Frontal cortex (tissue), 4 donors: ENCODE data around the gene BHMT. TPM values are rescaled to one million over a fixed set of nuclear protein-coding genes. Genes with fewer than 3 reads are reported as not detected.

ENCODE experiments used
- DNase-seq, 2 donors: peaks; one replicate each; pipeline ENCODE4 v3.0.0; 2012; ENCODE audit warnings: low spot score in 2 of 2
- FAIRE-seq: peaks from 2 replicates; lab custom pipeline; 2012; peaks lifted over from hg19 to GRCh38; lab: Jason Lieb, UNC
- total RNA-seq: library from RNA; depleted of rRNA; stranded (reverse); fragments of >200 nt; gene quantifications from one replicate; pipeline ENCODE4 v1.2.3, GENCODE V29; 2014
- donor health status: control.
- donor health status: control.
- donor health status: control.

Gene BHMT
- total RNA-seq, 1 donor from 2014 or later = 2.4 TPM

GRCh38 chr5:79109527-79110492 lies 1.8 kb upstream of the BHMT start:
- FAIRE-seq (no peak), DNase-seq (no peak)

GRCh38 chr5:79111960-79112702 lies 522 bp downstream of the BHMT start:
- no peak for FAIRE-seq

GRCh38 chr5:79112703-79113058 lies 1.1 kb downstream of the BHMT start:
- no peak for DNase-seq
- FAIRE-seq = no peak

More at GRCh38 chr5:79111960-79112702, 522 bp downstream of the BHMT start:
- DNase-seq = no peak

GRCh38 chr5:79119486-79119885 lies 7.9 kb downstream of the BHMT start:
- DNase-seq = no peak
- no peak for FAIRE-seq

- DNase-seq (no peak), FAIRE-seq (no peak)
Measured at GRCh38 chr5:79120221-79120620, 8.6 kb downstream of the BHMT start.

- no peak for DNase-seq
- no peak for FAIRE-seq
Measured at GRCh38 chr5:79122973-79123372, 11.4 kb downstream of the BHMT start.

GRCh38 chr5:79124607-79125006 lies 13.0 kb downstream of the BHMT start:
- FAIRE-seq (no peak), DNase-seq (no peak)

GRCh38 chr5:79130781-79131180 lies 19.2 kb downstream of the BHMT start:
- DNase-seq = no peak
- no peak for FAIRE-seq

GRCh38 chr5:79133121-79133656 lies 21.6 kb downstream of the BHMT start:
- DNase-seq = peak in 1 of 2 donors; percentile 22
- peak; percentile 96 for FAIRE-seq

GRCh38 chr5:79133657-79134451 lies 22.2 kb downstream of the BHMT start:
- FAIRE-seq (no peak), DNase-seq (peak; percentile 35 to 44)

GRCh38 chr5:79135790-79136553 lies 24.4 kb downstream of the BHMT start:
- no peak for FAIRE-seq
- DNase-seq = no peak

GRCh38 chr5:79136618-79137017 lies 25.0 kb downstream of the BHMT start:
- no peak for FAIRE-seq
- DNase-seq = no peak

- DNase-seq (no peak), FAIRE-seq (no peak)
Measured at GRCh38 chr5:79140553-79140952, 28.9 kb downstream of the BHMT start.

- DNase-seq = no peak
- no peak for FAIRE-seq
Measured at GRCh38 chr5:79143684-79144379, 32.2 kb downstream of the BHMT start.

- DNase-seq = no peak
- no peak for FAIRE-seq
Measured at GRCh38 chr5:79147076-79147475, 35.5 kb downstream of the BHMT start.

- DNase-seq (no peak), FAIRE-seq (no peak)
Measured at GRCh38 chr5:79149433-79149832, 37.8 kb downstream of the BHMT start.

- DNase-seq (no peak), FAIRE-seq (no peak)
Measured at GRCh38 chr5:79151942-79152671, 40.5 kb downstream of the BHMT start.

GRCh38 chr5:79157305-79157704 lies 45.7 kb downstream of the BHMT start:
- no peak for FAIRE-seq
- no peak for DNase-seq
